Stimulated activated CD8-positive, alpha-beta memory T cell treated with anti-CD3 and anti-CD28 coated beads, Interleukin-12 subunit alpha, Interleukin-12 subunit beta, amount 100 ng/mL, for 24 hours (primary cell): Measurements from ENCODE around the gene PAGR1.
"Not testable (repeated sequence)": the region's sequence is repeated elsewhere in the genome, so short reads cannot be mapped to it uniquely, and the experiment has no call there.

ENCODE experiments used
- DNase-seq: peaks from one replicate; pipeline ENCODE4 v3.0.0-alpha.2; 2020; ENCODE audit errors: extremely low read depth

PAGR1 gene

DNA sequence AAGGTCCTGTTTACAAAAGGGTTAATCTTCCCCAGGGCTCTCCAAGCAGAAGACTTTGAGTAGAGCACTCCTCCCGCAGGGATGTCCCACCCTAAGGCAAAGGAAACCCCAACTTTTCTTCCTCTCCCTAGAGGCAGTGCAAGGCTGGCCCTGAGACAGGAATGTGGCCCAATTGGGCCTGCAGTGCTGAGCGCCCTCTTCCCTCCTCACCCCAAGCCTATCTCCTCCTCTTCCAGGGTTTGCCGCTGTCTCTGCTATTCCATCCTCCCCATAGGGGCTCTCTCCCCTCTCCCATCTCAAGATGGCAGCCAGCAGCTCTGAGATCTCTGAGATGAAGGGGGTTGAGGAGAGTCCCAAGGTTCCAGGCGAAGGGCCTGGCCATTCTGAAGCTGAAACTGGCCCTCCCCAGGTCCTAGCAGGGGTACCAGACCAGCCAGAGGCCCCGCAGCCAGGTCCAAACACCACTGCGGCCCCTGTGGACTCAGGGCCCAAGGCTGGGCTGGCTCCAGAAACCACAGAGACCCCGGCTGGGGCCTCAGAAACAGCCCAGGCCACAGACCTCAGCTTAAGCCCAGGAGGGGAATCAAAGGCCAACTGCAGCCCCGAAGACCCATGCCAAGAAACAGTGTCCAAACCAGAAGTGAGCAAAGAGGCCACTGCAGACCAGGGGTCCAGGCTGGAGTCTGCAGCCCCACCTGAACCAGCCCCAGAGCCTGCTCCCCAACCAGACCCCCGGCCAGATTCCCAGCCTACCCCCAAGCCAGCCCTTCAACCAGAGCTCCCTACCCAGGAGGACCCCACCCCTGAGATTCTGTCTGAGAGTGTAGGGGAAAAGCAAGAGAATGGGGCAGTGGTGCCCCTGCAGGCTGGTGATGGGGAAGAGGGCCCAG is 3.0 kb upstream of the PAGR1 start:
- DNase-seq: no peak

DNA sequence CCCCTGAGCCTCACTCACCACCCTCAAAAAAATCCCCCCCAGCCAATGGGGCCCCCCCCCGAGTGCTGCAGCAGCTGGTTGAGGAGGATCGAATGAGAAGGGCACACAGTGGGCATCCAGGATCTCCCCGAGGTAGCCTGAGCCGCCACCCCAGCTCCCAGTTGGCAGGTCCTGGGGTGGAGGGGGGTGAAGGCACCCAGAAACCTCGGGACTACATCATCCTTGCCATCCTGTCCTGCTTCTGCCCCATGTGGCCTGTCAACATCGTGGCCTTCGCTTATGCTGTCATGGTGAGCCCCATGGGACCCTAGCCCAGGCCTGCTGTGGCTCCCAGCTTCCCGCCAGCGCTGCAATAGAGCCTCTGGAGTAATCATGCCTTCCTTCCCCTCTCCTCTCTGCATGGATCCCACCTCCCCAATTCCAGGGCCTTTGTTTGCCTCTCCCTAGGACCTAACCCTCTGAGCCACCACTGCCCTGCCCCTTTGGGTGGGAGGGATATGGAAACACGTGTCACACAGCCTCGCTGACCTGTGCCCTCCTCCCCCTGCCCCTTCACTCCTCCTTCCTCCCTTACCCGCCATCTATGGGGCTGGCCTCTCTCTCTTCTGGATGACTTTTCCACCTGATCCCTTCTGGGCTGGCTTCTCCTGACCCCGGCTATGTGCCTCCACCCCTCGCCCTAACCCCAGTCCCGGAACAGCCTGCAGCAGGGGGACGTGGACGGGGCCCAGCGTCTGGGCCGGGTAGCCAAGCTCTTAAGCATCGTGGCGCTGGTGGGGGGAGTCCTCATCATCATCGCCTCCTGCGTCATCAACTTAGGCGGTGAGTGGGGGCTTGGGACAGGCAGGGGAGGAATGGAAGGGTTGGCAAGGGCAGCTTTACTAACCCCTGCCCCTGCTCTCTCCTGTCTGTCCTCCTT is 2.0 kb upstream of the PAGR1 start:
- no peak for DNase-seq

DNA sequence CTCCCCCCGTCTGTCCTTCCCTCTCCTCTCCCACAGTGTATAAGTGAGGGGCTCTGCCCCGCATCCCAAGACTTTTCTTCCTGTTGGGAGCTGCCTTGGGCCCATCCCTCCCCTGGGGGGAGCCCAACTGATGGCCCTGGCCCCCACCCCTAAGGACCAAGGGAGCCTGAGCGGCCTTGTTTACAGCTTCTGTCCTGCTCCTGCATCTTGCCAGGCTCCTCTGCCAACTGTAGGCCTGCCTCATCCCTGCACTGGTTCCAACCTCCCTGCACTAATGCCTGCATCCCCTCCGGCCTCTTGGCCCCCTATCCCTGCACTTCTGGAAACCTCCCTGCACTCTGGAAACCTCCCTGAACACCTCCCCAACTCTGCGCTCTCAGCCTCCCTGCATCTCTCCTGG is 1.4 kb upstream of the PAGR1 start:
- no peak for DNase-seq

DNA sequence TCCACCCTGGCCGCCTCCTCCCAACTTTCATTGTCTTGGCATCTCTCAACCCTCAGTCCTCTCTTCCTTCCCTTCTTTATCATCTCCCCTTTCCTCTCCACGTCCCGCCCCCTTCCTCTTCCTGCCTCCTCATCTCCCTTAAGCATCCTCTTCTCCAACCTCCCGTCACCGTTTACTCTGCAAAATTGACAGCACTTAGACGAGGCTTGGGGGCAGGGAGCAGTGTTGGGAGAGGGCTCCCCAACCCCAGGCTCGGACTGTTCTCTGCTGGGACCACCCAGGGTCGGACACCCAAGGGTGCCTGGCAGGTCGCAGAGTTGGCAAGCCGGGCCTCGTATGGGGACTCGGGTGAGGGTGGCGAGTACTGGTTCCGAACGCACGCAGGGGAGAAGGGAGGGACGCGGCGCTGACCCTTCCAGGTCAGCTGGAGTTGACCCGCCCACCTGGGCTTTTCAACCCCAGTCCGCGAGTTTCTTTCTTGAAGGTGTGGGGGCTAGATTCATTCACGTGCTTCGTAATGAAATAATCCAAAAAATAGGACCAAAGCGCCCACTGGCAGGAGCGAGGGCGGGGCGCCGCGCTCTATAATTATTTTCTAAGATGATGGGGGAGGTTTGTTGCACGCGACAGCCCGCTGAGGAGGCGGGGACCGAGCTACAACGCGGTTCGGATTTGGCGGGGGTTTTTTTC is 775 bp upstream of the PAGR1 start:
- DNase-seq: no peak

DNA sequence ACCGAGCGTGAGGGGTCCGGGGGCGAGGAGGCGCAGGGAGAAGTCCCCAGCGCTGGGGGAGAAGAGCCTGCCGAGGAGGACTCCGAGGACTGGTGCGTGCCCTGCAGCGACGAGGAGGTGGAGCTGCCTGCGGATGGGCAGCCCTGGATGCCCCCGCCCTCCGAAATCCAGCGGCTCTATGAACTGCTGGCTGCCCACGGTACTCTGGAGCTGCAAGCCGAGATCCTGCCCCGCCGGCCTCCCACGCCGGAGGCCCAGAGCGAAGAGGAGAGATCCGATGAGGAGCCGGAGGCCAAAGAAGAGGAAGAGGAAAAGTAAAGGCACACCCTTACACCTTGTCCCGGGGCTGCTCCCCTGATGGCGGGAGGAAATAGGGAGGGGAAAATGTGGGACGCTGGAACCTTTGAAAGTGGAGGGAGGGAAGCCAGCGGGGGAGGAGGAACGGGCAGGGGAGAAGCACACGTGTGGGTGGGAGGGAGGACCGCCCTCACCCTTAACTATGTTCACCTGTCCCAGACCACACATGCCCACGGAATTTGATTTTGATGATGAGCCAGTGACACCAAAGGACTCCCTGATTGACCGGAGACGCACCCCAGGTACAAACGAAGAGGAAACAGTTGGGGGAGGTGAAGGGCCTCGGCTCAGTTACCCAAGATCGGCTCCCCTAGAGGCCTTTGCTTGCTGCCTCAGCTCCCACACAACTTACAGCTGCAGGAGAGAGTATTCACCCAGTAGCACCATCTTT is 916 bp downstream of the PAGR1 start:
- no peak for DNase-seq

DNA sequence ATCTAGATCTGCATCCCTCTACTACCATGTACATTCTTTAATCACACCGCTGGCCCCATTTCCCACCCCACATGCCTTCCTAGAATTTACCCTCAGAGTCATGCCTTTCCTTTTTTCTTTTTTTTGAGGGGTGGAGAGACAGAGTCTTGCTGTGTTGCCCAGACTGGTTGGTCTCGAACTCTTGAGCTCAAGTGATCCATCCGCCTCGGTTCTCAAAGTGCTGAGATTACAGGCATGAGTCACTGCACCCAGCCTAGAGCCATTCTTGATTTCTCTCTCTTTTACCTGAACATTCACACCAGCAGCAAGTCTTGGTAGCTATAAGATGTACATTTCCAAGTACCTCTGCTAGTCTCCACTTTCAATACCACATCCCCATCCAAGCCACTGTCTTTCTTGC is 2.1 kb downstream of the PAGR1 start:
- no peak for DNase-seq

DNA sequence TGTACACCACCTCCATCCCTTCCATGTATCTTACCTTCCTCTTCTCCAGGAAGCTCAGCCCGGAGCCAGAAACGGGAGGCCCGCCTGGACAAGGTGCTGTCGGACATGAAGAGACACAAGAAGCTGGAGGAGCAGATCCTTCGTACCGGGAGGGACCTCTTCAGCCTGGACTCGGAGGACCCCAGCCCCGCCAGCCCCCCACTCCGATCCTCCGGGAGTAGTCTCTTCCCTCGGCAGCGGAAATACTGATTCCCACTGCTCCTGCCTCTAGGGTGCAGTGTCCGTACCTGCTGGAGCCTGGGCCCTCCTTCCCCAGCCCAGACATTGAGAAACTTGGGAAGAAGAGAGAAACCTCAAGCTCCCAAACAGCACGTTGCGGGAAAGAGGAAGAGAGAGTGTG is 3.6 kb downstream of the PAGR1 start:
- no peak for DNase-seq

DNA sequence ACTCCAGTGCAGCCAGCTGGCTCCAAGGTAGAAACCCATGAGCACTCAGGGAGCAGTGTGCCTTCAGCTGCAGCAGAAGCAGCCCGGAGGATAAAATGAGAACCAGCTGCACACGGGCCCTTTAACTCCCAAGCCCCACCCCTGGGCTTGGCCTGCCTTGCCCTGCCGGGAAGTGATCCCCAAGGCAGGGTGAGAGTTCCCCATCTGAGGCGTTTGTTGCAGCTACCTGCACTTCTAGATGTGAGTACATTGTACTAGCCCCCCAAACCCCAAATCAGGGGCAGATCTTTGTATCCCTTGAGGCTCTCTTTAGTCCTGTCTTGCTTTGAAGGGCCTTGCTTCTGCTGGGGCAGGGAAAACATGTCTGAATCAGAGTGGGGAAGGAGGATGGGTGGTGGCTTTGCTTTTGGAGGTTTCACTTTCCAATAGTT is 4.3 kb downstream of the PAGR1 start, which contains the start of gene MVP:
MVP (plus strand) TSS at position 192 of the 431 bp plus-strand sequence. CDS start 10,088 bp downstream, outside the sequence.
- DNase-seq: no peak

DNA sequence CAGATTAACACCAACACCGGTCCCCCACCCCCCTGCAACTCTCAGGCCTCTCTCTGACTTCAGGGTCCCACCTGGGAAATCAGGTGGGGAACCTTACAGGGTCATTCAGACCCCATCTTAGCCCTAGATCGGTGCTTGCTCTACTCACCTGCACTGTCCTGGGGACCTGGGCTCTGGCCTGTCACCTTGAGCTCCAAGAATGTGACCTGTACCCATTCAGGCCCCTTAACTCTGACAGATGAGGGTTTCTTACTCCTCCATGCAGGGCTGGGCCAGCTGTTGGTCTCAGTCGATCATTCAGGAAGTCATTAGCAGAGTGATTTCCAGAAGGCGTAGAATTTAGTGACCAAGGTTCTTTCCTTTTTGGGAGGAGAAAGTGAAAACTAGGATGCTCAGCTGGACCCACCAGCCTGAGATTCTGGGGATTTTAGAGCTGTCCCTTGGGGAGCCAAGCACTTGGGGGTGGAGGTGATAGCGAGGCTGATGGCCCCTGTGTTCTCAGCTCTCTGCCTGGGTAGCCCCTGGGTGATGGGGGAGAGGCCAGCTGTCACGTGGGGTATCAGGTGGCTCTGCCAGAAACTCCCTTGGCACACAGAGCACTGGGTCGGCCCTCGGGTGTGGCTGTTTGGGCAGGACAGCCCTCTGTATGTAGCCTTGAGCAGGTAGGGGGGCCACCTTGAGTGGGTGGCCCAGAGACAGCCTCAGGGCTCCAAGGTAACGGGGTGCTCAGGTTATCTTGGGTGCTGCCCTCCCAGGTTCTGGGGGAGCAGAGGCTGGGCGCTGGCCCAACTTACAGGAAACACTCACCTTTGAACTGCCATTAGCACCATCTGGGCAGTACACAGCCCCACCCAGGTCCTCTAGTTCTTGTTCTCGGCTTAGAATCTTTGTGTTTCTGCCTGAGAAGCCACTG is 5.0 kb downstream of the PAGR1 start:
- DNase-seq: no peak

DNA sequence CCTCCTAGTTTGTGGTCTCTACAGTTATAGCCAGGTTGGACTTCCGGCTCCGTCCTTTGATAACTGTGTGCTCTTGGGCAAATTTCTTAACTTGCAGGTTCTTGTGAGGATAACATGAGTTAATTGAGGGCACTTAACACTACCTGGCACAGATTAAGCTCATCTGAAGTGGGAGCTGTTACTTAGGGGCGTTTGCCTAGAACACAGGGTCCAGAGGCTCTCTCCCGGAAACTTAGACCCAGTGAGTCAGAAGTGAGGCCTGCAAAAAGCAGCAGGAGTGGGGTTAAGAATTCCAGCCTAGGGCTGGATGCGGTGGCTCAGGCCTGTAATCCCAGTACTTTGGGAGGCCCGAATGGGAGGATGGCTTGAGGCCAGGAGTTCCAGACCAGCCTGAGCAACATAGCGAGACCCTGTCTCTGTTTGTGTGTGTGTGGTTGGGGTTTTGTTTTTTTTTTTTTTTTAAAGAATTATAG is 5.7 kb downstream of the PAGR1 start:
- no peak for DNase-seq

DNA sequence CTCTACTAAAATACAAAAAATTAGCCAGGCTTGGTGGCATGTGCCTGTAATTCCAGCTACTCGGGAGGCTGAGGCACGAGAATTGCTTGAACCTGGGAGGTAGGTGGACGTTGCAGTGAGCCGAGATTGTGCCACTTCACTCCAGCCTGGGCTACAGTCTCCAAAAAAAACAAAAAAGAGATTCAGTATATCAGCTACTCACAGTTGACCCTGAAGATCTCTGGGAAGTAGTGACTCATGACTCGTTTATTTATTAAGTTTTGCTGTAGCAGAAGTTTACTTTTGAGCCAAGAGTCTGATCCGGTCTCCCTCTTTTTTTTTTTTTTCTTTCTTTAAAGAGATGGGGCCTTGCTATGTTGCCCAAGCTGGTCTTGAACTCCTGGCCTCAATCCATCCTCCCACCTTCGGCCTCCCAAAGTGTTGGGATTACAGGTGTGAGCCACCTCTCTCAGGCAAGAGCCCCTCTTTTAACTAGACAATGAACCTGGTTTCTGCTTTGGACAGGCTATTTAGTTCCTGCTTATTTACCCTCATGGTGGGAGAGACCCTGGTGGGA is 8.7 kb downstream of the PAGR1 start:
- DNase-seq: no peak

DNA sequence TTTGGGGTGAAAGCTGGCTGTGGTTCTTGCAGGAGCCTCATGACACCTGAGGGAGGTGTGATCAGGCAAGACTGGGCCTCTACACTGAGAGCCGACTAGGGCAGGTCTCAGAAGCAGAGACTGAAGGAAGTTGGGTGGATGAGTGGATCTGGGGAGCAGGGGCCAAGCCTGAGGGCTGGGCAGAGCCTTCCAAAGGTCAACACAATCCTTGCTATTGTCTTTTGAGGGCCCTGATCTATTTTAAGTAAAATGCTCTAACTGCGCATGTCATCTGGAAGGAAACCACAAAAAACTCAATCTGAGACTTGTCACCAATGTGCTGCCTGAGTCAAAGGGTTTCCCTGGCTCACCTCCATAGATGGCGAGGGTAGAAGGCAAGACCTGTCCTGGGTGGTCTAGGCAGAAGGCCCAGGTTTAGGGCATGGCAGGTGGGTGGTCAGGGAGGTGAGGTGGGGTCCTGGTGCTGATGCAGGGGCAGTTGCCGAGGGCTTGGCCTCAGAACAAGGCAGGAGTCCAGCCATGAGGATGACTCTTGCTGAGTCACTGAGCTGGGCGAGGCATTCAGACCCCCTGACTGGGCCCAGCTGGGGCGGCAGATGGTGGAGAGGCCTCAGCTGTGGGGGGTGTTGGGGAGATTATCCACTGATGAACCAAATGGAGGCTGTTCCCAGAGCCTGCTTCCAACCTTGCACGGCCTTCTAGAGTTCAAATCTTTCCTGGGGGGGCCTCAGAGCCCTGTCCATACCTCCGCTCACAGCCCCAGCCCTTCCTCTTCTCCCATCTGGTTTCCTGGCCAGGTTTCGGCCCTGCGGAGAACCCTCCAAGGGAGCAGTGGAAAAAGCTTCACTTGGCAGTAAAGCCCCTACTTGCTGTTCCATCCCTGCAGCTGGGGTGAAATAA is 9.4 kb downstream of the PAGR1 start:
- no peak for DNase-seq

DNA sequence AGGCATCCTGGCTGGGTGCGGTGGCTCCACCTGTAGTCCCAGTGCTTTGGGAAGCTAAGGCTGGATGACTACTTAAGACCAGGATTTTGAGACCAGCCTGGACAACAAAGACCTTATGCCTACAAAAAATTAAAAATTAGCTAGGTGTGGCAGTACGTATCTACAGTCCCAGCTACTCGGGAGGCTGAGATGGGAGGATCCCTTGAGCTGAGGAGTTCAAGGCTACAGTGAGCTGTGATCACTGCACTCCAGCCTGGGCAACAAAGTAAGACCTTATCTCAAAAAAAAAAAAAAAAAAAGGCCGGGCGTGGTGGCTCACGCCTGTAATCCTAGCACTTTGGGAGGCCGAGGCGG is 10.4 kb downstream of the PAGR1 start:
- no peak for DNase-seq

DNA sequence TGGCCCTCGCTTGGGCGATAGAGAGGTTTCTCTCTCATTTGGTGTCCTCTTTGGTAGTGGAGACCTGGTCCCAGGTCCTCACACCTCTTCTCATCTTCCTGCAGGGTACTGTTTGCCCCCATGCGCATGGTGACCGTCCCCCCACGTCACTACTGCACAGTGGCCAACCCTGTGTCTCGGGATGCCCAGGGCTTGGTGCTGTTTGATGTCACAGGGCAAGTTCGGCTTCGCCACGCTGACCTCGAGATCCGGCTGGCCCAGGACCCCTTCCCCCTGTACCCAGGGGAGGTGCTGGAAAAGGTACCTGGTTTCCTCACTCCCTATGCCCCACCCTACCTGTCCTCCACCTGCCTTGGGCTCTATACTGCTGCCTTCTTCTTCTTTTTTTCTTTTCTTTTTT is 14.8 kb downstream of the PAGR1 start:
- DNase-seq: no peak

DNA sequence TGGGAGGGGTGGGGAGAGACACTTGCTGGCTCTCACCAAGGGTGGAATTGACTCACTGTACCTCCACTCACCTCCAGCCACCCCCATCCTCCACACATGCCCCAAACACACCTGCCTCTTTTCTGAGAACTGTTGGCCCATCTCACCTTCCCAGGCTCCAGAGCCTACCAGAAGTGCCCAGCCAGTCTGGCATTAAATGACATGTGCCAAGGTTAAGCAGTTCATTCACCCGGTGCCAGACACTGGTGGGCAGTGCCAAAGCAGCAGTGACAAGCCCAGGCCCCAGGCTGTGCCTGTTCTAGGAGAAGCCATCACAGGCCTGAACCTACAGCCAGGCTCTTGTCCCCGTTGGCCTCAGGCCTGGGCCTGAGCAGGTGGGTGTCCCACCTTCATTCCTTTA is 15.5 kb downstream of the PAGR1 start:
- DNase-seq: no peak

DNA sequence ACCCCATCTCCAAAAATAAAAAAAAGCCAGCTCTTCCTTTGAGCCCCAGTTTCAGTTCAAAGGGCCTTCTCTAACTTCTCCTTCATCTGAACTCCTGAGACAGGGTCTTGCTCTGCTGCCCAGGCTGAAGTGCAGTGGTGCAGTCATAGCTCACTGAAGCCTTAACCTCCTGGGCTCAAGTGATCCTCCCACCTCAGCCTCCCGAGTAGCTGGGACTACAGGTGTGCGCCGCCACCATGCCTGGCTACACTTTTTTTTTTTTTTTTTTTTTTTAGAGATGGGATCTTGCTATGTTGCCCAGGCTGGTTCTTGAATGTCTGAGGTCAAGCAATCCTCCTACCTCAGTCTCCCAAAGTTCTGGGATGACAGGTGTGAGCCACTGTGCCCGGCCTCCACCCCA is 17.3 kb downstream of the PAGR1 start:
- DNase-seq: not testable (repeated sequence)

DNA sequence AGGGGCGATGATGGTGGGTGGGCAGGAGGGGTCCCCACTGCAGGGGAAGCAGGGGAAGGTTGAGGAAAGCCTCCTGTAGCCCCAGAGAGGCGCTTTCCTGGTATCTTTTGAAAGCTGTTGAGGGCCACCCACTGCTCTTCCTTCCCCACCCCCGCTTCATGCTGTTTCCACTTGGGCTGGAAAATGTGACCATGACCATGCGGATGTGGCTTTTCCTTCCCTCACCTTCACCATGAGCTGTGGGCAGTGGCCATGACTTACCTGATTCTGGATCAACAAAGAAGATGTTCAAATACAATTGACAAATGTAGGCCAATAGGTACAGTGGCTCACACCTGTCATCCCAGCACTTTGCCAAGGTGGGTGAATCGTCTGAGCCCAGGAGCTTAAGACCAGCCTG is 18.1 kb downstream of the PAGR1 start:
- DNase-seq: no peak

DNA sequence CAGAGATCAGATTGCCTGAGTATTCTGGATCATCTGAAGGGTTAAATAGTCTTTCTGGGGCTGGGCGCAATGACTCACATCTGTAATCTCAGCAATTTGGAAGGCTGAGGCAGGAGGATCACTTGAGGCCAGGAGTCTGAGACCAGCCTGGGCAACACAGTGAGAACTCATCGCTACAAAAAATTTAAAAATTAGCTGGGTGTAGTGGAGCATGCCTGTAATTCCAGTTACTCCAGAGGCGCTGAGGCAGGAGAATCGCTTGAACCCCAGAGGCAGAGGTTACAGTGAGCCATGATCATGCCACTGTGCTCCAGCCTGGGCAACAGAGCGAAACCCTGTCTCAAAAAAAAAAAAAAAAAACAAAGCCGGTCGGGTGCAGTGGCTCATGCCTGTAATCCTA is 20.0 kb downstream of the PAGR1 start:
- no peak for DNase-seq

DNA sequence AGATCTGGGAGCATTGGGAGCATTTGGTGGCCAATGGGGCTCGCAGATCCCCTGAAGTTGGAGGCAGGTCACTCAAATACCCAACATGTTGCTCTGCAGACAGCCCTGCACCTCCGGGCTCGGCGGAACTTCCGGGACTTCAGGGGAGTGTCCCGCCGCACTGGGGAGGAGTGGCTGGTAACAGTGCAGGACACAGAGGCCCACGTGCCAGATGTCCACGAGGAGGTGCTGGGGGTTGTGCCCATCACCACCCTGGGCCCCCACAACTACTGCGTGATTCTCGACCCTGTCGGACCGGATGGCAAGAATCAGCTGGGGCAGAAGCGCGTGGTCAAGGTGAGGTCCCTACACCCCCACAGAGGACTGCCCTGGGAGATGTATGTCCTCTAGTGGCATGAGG is 20.7 kb downstream of the PAGR1 start:
- DNase-seq: no peak
